Panc1 (cell line): ENCODE results near the gene KCNQ1.

Experiments used
- POLR2AphosphoS5 ChIP-seq: IDR thresholded peaks from 2 replicates; pipeline ENCODE4 v1.6.1; 2012; ENCODE audit warnings: mild to moderate bottlenecking, low read depth, low read length, moderate library complexity
- SIN3A ChIP-seq: IDR thresholded peaks from 2 replicates; pipeline ENCODE4 v1.6.1; 2012; ENCODE audit warnings: low read depth, mild to moderate bottlenecking, low read length, moderate library complexity, borderline replicate concordance; ENCODE audit not compliant: insufficient read depth
- TF ChIP-seq, protein P1 (sequence below): fragments of 450-650 bp; IDR thresholded peaks from 2 replicates; pipeline ENCODE4 v1.5.1; 2017; ENCODE audit warnings: mild to moderate bottlenecking
- TF ChIP-seq, protein P2 (sequence below), 2 experiments: IDR thresholded peaks; 2 replicates each; pipeline ENCODE4 v1.6.1; 2011 to 2012; ENCODE audit warnings: low read depth in 2 of 2, control low read depth in 1 of 2, low read length in 1 of 2, mild to moderate bottlenecking in 1 of 2, moderate library complexity in 1 of 2; ENCODE audit not compliant: insufficient read depth in 1 of 2

DNA sequence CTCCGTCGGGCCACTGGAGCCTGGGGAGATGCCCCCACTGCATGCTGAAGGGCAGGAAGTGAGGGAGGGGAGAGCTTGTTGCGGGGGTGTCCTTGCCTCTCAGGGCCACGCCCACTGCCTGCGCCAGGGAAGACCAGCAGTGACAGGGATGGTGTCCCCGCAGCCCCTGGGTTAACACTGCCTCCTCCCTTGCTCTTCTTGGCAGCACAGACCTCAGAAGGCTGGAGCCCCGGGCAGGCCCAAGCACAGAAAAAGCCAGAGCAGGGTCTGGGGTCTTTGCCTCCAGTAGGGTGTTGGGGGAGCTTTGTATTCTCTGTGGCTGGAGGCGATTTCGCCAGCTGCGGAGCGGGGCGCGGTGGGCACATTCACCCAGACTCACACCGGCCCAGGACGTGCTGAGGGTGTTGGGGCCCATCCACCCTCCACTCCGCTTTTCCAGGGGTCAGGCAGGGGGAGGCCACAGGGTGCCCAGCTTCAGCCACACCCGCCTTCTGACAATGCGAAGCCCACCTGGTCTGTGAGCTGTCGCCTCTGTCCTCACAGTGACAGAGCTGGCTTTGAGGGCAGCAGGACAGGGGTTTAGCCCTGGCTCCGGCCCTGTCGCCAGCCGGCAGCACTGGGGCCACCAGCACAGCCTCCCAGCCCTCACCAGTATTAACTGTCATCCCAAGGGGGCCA is 357.0 kb downstream of the KCNQ1 start:
- TF ChIP-seq, protein P1, sequence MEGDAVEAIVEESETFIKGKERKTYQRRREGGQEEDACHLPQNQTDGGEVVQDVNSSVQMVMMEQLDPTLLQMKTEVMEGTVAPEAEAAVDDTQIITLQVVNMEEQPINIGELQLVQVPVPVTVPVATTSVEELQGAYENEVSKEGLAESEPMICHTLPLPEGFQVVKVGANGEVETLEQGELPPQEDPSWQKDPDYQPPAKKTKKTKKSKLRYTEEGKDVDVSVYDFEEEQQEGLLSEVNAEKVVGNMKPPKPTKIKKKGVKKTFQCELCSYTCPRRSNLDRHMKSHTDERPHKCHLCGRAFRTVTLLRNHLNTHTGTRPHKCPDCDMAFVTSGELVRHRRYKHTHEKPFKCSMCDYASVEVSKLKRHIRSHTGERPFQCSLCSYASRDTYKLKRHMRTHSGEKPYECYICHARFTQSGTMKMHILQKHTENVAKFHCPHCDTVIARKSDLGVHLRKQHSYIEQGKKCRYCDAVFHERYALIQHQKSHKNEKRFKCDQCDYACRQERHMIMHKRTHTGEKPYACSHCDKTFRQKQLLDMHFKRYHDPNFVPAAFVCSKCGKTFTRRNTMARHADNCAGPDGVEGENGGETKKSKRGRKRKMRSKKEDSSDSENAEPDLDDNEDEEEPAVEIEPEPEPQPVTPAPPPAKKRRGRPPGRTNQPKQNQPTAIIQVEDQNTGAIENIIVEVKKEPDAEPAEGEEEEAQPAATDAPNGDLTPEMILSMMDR = no peak
- no peak for TF ChIP-seq SIN3A
- TF ChIP-seq, protein P2, sequence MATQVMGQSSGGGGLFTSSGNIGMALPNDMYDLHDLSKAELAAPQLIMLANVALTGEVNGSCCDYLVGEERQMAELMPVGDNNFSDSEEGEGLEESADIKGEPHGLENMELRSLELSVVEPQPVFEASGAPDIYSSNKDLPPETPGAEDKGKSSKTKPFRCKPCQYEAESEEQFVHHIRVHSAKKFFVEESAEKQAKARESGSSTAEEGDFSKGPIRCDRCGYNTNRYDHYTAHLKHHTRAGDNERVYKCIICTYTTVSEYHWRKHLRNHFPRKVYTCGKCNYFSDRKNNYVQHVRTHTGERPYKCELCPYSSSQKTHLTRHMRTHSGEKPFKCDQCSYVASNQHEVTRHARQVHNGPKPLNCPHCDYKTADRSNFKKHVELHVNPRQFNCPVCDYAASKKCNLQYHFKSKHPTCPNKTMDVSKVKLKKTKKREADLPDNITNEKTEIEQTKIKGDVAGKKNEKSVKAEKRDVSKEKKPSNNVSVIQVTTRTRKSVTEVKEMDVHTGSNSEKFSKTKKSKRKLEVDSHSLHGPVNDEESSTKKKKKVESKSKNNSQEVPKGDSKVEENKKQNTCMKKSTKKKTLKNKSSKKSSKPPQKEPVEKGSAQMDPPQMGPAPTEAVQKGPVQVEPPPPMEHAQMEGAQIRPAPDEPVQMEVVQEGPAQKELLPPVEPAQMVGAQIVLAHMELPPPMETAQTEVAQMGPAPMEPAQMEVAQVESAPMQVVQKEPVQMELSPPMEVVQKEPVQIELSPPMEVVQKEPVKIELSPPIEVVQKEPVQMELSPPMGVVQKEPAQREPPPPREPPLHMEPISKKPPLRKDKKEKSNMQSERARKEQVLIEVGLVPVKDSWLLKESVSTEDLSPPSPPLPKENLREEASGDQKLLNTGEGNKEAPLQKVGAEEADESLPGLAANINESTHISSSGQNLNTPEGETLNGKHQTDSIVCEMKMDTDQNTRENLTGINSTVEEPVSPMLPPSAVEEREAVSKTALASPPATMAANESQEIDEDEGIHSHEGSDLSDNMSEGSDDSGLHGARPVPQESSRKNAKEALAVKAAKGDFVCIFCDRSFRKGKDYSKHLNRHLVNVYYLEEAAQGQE (IDR thresholded peaks at IDR 0.05; ENCODE audit: insufficient read depth in 1 of 2, low read depth in 2 of 2, low read length in 1 of 2) = no peak
- no peak for TF ChIP-seq POLR2AphosphoS5
